ENCODE data around the gene PRDM13. TPM values are rescaled to one million over a fixed set of nuclear protein-coding genes. Genes with fewer than 3 reads are reported as not detected.

PRDM13 gene
- total RNA-seq, 1 donor from 2014 or later = not detected

DNA sequence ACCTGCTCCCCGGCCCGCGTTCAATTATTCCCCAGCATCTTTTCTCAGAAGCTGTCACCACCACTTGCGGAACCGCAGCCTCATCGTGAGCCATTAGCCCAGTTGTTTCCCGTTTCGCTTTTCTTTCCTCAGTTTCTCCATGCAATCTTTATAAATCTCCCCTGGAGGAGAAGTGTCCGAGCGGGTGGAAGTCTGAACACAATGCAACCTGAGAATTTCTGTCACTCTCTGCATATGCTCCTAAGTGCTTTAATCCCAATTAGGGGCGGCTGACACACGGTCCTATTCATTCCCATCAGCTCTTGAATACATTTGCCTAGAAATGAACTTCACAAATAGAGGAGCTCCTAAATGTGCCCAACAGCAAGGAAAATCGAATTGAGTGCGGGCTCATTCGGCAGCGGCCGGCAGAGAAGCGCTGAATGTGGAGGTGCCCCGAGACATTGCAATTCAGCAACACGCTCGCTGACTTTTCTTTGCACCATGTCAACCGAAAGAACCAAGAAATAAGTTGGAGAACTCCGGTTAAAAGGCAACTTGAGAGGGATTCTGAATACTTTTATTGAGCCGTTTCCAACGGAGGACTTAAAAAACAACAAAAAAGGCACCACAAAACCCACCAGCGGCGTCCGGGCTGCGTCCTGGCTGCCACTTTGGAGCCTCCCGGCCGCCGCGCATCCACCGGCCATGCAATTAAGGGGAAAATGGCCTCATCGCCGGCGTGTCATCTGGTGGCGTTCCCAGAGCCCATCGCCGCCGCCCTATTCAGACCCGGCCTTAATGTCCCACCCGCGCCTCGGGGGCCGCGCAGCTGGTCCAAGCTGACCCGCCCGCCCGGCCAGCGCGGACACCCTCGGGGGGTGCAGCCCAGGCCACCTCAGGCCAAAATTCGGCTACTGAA is 3.9 kb upstream of the PRDM13 start:
- H3K9me3 ChIP-seq (ENCODE audit: insufficient read depth, low read depth, low read length) = peaks cover 7% of the 10 kb centered on the region
- no peaks in the 10 kb centered on the region for H3K36me3 ChIP-seq (ENCODE audit: insufficient read depth, low read length)
- H3K4me3 ChIP-seq (ENCODE audit: insufficient read depth, low read depth, low read length) = no peak overlapping the region
- no peak overlapping the region for H3K27ac ChIP-seq (ENCODE audit: low read depth, low read length)
- Mint-ChIP-seq H3K27ac (ENCODE audit: unreplicated experiment) (no peak overlapping the region), H3K4me3 (ENCODE audit: unreplicated experiment) (no peak overlapping the region), H3K9me3 (ENCODE audit: unreplicated experiment) (peaks cover 2% of the 10 kb centered on the region), H3K27me3 (ENCODE audit: low read depth, unreplicated experiment) (peaks cover 86% of the 10 kb centered on the region), H3K36me3 (ENCODE audit: low read depth, unreplicated experiment) (no peaks in the 10 kb centered on the region), H3K4me1 (ENCODE audit: low read depth, unreplicated experiment) (no peaks in the 10 kb centered on the region)
- peaks cover 4% of the 10 kb centered on the region for H3K4me1 ChIP-seq (ENCODE audit: insufficient read depth, low read length)
- no peaks in the 10 kb centered on the region for H3K79me2 ChIP-seq (ENCODE audit: insufficient read depth, low read length)
- no peak overlapping the region for H3K9ac ChIP-seq (ENCODE audit: low read length)
- H3K27me3 ChIP-seq (ENCODE audit: insufficient read depth, low read length) = peaks cover 93% of the 10 kb centered on the region
- peak overlapping the region; percentile 67 for H2AFZ ChIP-seq (ENCODE audit: low read depth, low read length)
- peak overlapping the region; percentile 81 for H3K4me2 ChIP-seq (ENCODE audit: low read length)
- peak; percentile 67 for TF ChIP-seq EZH2 (IDR thresholded peaks at IDR 0.05; ENCODE audit: insufficient read depth, low read length)
- TF ChIP-seq, protein P1, sequence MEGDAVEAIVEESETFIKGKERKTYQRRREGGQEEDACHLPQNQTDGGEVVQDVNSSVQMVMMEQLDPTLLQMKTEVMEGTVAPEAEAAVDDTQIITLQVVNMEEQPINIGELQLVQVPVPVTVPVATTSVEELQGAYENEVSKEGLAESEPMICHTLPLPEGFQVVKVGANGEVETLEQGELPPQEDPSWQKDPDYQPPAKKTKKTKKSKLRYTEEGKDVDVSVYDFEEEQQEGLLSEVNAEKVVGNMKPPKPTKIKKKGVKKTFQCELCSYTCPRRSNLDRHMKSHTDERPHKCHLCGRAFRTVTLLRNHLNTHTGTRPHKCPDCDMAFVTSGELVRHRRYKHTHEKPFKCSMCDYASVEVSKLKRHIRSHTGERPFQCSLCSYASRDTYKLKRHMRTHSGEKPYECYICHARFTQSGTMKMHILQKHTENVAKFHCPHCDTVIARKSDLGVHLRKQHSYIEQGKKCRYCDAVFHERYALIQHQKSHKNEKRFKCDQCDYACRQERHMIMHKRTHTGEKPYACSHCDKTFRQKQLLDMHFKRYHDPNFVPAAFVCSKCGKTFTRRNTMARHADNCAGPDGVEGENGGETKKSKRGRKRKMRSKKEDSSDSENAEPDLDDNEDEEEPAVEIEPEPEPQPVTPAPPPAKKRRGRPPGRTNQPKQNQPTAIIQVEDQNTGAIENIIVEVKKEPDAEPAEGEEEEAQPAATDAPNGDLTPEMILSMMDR (IDR thresholded peaks at IDR 0.05; ENCODE audit: insufficient read depth, low read depth, low read length) = no peak
- no peak for DNase-seq (ENCODE audit: low read depth)
- no peak for FAIRE-seq
- no peaks in the 10 kb centered on the region for H4K20me1 ChIP-seq (ENCODE audit: insufficient read depth, low read length)

DNA sequence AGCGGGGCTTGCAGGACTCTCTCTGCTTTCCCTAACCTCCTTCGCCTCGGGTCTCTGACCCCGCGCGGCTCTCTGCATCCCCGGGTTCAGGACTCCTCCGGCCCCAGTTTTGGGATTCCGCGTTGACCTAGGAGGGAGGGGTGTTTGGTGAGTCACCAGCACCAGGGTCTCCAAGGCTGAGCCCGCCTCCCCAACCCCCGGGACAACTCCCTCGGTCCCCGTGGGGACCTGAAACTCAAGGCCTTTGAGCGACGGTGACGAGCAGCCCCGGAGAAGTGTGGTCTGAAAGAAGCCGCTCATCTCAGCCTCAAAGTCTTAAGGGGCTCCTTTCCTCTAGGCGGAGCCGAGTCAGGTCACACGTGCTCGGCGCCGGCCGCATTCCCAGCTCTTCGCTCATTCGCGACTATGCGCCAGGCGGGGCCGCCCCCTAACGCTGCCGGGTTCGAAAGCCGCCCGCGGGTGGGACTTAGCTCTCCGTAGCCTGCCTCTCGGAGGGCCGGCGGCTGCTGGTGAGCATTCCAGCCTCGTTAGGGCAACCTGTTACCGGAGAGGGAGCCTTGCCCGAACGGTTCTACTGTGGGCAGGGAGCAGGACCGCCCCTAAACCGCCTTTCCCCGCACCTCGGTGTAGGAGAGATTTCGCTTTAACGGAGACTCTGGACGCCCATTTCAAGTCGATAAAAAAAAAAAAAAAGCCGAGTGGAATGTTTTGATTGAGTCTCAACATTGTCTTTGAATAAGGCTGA is 3.0 kb upstream of the PRDM13 start:
- Mint-ChIP-seq H3K4me1 (ENCODE audit: low read depth, unreplicated experiment) (no peaks in the 10 kb centered on the region), H3K4me3 (ENCODE audit: unreplicated experiment) (no peak overlapping the region), H3K27me3 (ENCODE audit: low read depth, unreplicated experiment) (peaks cover 86% of the 10 kb centered on the region), H3K27ac (ENCODE audit: unreplicated experiment) (no peak overlapping the region), H3K36me3 (ENCODE audit: low read depth, unreplicated experiment) (no peaks in the 10 kb centered on the region), H3K9me3 (ENCODE audit: unreplicated experiment) (peaks cover 4% of the 10 kb centered on the region)
- H3K4me2 ChIP-seq (ENCODE audit: low read length) = peak overlapping the region; percentile 81
- peaks cover 9% of the 10 kb centered on the region for H3K9me3 ChIP-seq (ENCODE audit: insufficient read depth, low read depth, low read length)
- TF ChIP-seq EZH2 (IDR thresholded peaks at IDR 0.05; ENCODE audit: insufficient read depth, low read length) = peak; percentile 86
- TF ChIP-seq, protein P1 (IDR thresholded peaks at IDR 0.05; ENCODE audit: insufficient read depth, low read depth, low read length) = no peak
- no peaks in the 10 kb centered on the region for H4K20me1 ChIP-seq (ENCODE audit: insufficient read depth, low read length)
- peaks cover 94% of the 10 kb centered on the region for H3K27me3 ChIP-seq (ENCODE audit: insufficient read depth, low read length)
- FAIRE-seq (no peak), DNase-seq (ENCODE audit: low read depth) (peak; percentile 6)
- peaks cover 4% of the 10 kb centered on the region for H3K4me1 ChIP-seq (ENCODE audit: insufficient read depth, low read length)
- H3K36me3 ChIP-seq (ENCODE audit: insufficient read depth, low read length) = no peaks in the 10 kb centered on the region
- H3K27ac ChIP-seq (ENCODE audit: low read depth, low read length) = no peak overlapping the region
- H3K9ac ChIP-seq (ENCODE audit: low read length) = no peak overlapping the region
- H3K4me3 ChIP-seq (ENCODE audit: insufficient read depth, low read depth, low read length) = peak overlapping the region; percentile 41
- H2AFZ ChIP-seq (ENCODE audit: low read depth, low read length) = peak overlapping the region; percentile 67
- no peaks in the 10 kb centered on the region for H3K79me2 ChIP-seq (ENCODE audit: insufficient read depth, low read length)

All from astrocyte (in vitro differentiated cells and primary cell).